Right forelimb (tissue), 1 donor: ENCODE data around the gene PLXNA1.

Experiments
- DNase-seq: peaks from one replicate; pipeline ENCODE4 v3.0.0-alpha.2; 2018

Gene PLXNA1

DNA sequence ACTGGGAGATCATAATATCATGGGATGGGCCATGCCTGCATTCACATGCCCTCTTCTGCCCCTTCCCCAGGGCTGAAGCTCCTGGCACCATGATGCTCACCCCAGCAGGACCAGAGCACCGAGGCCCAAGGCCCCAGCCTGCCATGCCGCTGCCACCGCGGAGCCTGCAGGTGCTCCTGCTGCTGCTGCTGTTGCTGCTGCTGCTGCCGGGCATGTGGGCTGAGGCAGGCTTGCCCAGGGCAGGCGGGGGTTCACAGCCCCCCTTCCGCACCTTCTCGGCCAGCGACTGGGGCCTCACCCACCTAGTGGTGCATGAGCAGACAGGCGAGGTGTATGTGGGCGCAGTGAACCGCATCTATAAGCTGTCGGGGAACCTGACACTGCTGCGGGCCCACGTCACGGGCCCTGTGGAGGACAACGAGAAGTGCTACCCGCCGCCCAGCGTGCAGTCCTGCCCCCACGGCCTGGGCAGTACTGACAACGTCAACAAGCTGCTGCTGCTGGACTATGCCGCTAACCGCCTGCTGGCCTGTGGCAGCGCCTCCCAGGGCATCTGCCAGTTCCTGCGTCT is 5.6 kb downstream of the PLXNA1 start:
- DNase-seq: no peak

- no peak for DNase-seq
Observed at GRCh38 chr3:126989316-126990023, 6.6 kb downstream of the PLXNA1 start.

GRCh38 chr3:126990024-126990700 is 7.2 kb downstream of the PLXNA1 start:
- DNase-seq: no peak

DNA sequence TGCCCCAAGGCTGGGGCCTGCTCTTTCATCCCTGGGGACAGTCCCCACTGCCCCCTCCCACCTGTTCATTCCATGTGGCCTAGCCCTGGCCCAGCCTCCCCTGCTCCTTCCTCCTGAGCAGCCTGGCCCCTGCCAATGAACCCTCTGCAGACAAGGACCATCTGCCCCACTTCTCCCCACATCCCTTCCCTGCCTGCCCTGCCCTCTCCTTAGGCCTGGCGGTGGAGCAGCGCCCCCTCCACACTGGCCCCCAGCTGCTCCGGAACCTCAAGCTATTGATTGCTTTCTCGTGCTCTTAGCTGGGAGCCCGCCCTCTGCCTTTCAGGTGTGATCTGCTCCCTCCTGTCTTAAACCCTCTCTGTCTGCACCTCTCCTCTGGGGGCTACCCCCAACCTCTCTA is 8.0 kb downstream of the PLXNA1 start:
- no peak for DNase-seq

- DNase-seq: no peak
Observed at GRCh38 chr3:126991366-126992200, 8.7 kb downstream of the PLXNA1 start.

GRCh38 chr3:126992216-126992615 is 9.3 kb downstream of the PLXNA1 start:
- DNase-seq: no peak

- DNase-seq: no peak
Observed at GRCh38 chr3:126992776-126993175, 9.9 kb downstream of the PLXNA1 start.

DNA sequence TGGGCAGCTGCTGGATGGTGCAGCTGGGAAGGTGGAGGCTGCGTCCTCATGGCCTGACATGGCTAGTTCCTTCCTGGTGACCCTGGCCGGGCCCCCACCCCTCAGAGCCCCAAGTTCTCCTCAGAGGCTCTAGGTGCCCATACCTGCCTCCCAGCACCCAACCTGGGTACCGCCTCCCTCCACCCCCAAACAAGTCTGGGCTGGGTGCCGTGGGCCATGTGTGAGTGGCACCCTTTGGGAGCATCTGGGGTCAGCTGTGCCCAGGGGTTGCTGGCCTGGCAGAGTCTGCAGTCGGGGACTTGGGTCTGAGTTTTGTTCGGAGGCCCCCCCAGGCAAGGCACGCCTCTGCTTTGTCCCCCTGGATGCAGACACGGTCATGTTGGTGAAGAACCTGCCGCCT is 10.5 kb downstream of the PLXNA1 start:
- DNase-seq: no peak

- no peak for DNase-seq
Observed at GRCh38 chr3:126994661-126995245, 11.8 kb downstream of the PLXNA1 start.

DNA sequence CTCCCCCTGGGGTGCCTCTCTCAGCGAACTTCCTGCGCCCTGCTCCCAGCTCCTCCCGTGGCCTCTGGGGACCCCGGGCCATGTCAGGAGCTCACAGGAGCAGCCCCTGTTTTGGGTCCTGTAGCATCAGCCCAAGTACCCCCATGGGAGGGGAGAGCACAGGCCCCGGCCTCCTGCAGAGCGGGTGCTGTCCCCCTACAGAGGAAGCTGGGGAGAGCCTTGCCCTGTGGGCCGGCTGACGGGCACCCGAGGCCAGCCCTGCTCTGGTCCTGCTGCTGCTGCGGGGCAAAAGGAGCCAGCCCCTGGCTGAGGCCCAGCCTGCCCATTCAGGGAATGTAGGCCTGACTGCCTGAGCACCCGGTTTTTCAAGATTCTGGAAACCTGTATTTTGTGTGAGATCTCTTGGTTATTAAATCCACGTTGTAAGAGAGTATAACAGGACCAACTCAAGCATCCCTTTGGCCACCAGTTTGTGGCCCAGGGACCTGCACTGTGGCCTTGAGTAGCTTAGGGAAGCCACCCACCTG is 12.4 kb downstream of the PLXNA1 start:
- no peak for DNase-seq

DNA sequence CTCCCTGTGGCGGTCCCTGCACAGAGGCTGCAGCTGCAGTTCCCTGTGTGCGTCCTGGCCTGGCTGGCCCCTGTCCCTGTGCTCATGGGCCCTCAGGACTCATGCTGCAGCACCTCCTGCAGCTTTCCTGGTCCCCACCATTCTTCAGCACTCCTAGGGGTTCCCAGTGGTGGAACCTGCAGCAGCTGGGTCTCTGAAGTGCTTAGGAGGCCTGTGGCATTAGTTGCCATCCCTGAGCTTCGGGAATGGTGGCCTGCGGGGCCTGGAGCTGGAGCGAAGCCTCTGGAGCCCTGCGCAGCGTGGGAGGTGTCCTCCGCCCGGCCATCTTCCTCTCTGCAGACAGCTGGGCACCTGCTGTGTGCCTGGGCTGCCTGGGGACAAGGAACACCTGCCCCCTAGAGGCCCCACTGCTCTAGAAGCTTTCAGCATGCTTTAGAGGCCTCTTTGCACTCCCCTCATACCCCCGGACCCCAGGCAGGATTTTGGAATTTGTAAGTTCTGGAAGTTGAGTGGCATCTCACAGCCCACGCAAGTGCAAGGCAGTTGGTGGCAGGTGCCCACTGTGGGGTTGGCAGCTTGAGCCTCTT is 13.1 kb downstream of the PLXNA1 start:
- DNase-seq: no peak

DNA sequence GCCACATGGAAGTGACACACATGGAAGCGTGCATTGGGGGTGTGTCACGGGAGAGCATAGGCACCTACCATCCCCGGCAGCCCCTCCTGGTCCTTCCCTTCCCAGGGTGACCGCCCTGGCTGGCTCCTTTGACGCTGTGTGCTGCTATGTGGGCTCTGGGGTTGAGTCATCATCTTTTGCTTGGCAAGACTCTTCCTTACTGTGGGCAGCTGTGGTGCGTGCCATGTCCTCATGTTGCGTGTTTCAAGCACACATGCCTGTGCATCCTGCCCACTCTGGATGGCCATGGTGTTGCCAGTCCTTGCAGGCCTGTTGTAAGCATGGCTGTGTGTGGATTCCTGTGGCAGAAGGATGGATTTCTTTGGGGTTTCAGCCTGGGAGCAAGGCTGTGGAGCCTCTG is 14.0 kb downstream of the PLXNA1 start:
- no peak for DNase-seq

DNA sequence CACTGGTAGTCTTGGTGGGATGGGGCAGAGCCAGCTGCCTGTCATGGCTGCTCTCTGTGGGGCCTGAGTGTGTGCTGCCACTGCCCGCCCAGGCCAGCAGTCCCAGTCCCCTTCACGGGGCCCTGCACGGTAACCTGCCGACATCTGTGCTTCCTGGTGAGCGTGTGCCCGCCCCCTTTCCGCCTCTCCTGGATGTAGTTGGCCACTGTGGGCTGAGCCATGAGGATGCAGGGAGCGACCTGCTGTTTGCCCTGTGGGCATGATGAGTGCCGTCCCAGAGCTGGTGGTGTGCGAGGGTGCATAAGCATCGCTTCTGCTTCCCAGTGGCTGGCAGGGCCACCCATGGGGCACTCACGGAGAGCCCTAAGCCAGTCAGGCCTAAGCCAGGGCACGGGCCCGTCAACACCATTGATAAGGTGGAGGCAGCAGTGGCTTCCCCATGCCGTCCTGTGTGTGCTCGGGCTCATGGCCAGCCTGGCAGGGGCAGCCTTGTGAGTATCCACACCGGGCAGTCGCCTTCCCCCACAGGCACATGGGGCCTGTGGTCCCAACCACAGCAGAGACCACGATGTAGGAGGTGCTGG is 14.6 kb downstream of the PLXNA1 start:
- no peak for DNase-seq

- DNase-seq: no peak
Observed at GRCh38 chr3:126998320-126998719, 15.4 kb downstream of the PLXNA1 start.

DNA sequence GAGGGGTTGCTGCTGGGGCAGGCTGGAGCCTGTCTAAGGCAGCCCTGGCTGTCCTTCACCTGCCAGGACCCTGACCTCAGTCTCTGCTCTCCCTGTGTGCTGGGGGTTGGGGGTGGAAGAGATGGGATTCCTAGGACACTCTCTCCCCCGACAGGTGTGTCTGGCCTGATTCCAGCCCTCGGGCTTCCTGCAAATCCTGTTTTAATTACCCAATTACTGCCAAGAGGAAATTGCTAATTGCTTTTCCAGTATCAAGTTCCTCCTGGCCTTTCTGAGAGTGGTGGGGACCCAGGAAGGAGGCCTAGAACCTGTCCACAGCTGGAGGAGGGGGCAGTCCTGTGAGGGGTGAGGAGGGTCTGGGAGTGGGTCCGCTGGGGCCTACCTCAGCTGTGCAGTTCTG is 15.8 kb downstream of the PLXNA1 start:
- no peak for DNase-seq

- DNase-seq: no peak
Observed at GRCh38 chr3:126999383-126999782, 16.5 kb downstream of the PLXNA1 start.

DNA sequence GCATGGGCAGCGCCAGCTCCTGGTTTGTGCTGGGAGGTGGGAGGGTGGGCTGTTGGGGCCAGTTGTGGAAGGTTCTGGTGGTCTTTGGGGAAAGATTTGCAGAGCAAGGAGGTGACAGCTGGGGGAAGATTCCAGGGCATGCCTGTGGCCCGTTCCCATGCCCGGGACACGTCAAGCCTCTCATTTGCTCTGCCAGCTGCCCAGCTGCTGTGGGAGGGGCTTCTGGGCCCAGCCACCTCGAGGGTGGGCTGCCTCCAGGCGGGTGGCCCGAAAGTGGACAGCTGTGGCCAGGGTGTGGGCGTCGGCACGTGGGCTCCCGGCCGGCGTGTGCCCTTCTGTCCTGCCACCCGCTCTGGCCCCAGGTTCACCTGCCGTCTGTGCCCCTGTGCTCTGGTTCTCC is 17.2 kb downstream of the PLXNA1 start:
- DNase-seq: peak; percentile 73

- DNase-seq: no peak
Observed at GRCh38 chr3:127000761-127001160, 17.8 kb downstream of the PLXNA1 start.

- no peak for DNase-seq
Observed at GRCh38 chr3:127001486-127002194, 18.7 kb downstream of the PLXNA1 start.

DNA sequence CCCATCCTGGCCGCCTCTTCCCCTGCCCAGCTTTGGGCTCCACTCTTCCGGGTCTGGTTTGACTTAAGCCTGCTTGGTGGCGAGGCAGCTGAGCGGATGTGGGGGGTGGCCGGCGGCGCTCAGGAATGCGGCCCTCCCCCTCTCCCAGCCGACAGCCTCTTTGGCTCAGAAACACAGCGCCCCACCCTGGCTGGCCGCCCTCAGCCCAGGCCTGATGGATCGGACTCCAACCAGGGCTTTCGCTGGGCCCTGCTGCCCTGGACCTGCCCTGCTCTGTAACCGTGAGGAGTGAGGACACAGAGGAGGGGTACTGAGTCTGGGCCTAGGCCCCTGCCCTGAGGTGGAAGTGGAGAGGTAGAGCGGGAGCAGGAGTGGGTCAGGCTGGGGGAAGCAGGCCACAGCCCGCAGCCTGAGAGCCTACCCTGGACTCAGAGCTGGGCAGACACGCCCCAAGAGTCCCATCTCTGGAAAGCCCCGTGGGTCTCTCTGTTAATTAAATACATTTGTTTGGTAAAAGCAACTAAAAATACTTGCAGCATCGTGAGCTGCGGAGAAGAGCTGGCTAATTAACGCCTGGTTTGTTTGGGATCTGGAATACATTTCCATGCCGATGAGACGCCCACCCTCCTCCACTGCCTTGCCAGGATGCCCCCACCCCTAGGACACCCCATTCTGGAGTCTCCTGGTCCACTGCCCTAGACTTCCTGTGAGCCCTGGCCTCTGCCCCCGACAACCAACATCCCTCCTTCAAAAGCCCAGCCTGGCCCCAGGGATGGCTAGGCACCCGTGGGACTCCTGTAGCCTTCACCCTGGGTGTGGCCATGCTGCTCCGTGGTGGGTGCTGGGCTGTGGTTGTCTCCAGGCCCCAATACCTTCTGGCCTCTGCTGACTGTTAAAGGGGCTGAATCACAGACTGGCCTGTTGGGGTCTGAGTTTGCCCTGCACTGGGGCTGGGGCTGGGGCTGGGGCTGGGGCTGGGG is 19.6 kb downstream of the PLXNA1 start:
- DNase-seq: peak; percentile 95
